ENCODE measurements around the gene HIVEP1. TPM values are rescaled to one million over a fixed set of nuclear protein-coding genes. Genes with fewer than 3 reads are reported as not detected.

The HIVEP1 gene
- total RNA-seq, 2 experiments from 2014 or later, result 43.2 to 43.8 TPM

DNA sequence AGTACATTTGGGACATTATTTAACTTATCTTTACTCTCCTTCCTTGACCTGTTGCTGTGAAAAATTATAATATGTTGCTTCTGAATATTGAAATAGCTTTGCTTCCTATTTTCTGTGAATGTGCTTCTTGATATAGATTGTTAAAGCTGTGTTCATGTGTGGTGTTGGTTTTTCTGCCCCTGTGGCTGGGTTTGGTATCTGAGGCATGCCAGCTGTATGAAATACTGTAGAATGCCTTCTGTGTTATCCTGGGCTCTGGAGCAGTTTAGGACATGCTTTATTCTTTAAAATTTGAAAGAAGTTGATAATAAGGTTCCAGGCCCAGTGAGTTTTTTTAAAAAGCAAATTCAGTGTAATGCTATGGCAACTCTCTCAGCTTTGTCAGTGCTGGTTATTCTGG lies 71.7 kb downstream of the HIVEP1 start:
- Mint-ChIP-seq H3K27me3 (no peaks in the 10 kb centered on the region), H3K9me3 (no peaks in the 10 kb centered on the region), H3K27ac (no peak overlapping the region), H3K36me3 (no peaks in the 10 kb centered on the region), H3K4me3 (no peak overlapping the region), H3K4me1 (ENCODE audit: low read depth) (peaks cover 38% of the 10 kb centered on the region)
- ChIA-PET POLR2A (no interaction called here), CTCF (no interaction called here)
- intact Hi-C loops (cut with micrococcal nuclease), result no loop called here
- no peak for DNase-seq

DNA sequence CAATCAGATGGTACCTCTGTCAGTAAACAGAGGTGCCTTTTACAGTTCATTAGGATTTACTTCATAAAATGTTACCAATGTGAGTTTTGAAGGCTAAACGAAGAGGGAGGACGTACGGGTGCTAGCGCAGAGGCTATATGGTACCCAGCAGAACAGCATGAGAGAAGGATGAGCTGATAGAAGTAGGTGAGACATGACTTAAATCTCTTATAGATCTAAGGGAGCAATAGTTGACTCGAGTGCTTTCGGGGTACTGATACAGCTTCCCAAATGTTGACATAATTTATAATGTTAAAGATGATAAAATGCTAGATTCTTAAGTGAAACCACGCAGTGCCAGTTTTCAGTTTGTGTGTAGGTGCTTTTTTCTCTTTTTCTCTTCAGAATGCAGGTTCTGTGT lies 72.6 kb downstream of the HIVEP1 start:
- Mint-ChIP-seq H3K36me3 (no peaks in the 10 kb centered on the region), H3K4me3 (no peak overlapping the region), H3K4me1 (ENCODE audit: low read depth) (peaks cover 38% of the 10 kb centered on the region), H3K9me3 (no peaks in the 10 kb centered on the region), H3K27ac (no peak overlapping the region), H3K27me3 (no peaks in the 10 kb centered on the region)
- ChIA-PET CTCF (no interaction called here), POLR2A (no interaction called here)
- intact Hi-C loops (cut with micrococcal nuclease), result no loop called here
- DNase-seq, result no peak

DNA sequence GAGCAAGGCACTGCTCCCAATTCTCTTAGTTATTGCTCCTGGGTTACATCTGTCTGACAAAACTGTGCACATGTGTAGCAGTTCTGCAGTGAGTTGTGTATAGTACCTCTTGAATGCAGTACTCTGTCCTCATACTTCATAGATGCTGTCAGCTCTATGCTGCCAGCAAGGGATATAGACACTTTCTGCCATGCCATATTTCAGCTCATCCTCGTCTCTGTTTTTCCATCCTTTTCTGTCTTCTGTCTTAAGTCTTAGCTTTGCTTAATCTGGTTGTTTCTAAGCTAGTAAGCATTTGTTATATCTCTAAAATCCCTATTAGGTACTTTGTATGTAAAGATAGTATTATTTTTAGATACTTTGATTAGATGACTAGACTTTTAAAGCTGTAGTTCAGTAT lies 76.4 kb downstream of the HIVEP1 start:
- intact Hi-C loops (cut with micrococcal nuclease), result no loop called here
- no peak for DNase-seq
- Mint-ChIP-seq H3K4me1 (ENCODE audit: low read depth) (peaks cover 19% of the 10 kb centered on the region), H3K27ac (no peak overlapping the region), H3K9me3 (peaks cover 1% of the 10 kb centered on the region), H3K36me3 (peaks cover 14% of the 10 kb centered on the region), H3K4me3 (no peak overlapping the region), H3K27me3 (no peaks in the 10 kb centered on the region)
- ChIA-PET POLR2A (no interaction called here), CTCF (no interaction called here)

DNA sequence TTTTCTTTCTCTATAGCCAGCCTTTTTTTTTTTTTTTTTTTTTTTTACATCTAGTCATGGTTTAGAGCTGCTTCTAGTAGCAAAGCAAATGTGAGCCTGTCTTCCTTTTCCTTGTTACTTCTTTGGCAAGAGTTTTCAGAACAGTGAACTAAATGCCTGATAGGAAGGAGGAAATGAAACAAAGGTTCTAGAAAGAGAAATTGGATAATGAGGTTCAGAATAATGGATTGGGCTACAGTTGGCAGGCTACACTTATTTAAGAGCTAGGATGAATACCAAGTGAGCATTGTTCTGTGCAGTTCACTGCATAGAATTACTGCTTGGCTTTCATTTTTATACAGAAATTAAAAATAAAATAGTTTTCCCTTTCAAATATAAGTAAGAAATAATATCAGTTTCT lies 78.6 kb downstream of the HIVEP1 start:
- intact Hi-C loops (cut with micrococcal nuclease), result no loop called here
- ChIA-PET POLR2A (no interaction called here), CTCF (no interaction called here)
- Mint-ChIP-seq H3K4me1 (ENCODE audit: low read depth) (peaks cover 10% of the 10 kb centered on the region), H3K36me3 (peaks cover 22% of the 10 kb centered on the region), H3K27me3 (no peaks in the 10 kb centered on the region), H3K4me3 (no peak overlapping the region), H3K27ac (no peak overlapping the region), H3K9me3 (peaks cover 1% of the 10 kb centered on the region)
- no peak for DNase-seq

DNA sequence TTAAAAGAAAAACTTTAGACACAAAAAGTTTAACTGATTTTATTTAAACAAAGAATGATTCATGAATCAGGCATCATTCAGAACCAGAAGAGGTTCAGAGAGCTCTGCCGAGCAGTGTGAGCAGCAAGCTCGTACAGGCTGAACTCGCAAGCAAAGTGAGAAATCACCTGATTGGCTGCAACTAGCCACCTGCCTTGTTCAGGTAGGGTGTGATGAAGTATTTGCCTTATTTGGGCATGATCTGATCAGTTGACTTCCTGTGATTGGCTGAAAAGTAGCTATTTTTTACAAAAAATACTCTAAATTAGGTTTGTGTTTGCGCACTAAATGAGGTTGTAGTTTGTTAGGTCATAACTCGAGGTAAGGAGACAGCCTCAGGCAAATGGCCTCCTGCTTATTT lies 80.7 kb downstream of the HIVEP1 start:
- Mint-ChIP-seq H3K4me1 (ENCODE audit: low read depth) (peaks cover 14% of the 10 kb centered on the region), H3K4me3 (no peak overlapping the region), H3K27me3 (no peaks in the 10 kb centered on the region), H3K36me3 (peaks cover 22% of the 10 kb centered on the region), H3K27ac (no peak overlapping the region), H3K9me3 (peaks cover 1% of the 10 kb centered on the region)
- no peak for DNase-seq
- ChIA-PET POLR2A (no interaction called here), CTCF (interaction anchor here (1.2 kb wide), 1 partner anchor 17 kb away, joined by 4 read pairs; no protein-coding TSS in a partner anchor)
- intact Hi-C loops (cut with micrococcal nuclease), result no loop called here

DNA sequence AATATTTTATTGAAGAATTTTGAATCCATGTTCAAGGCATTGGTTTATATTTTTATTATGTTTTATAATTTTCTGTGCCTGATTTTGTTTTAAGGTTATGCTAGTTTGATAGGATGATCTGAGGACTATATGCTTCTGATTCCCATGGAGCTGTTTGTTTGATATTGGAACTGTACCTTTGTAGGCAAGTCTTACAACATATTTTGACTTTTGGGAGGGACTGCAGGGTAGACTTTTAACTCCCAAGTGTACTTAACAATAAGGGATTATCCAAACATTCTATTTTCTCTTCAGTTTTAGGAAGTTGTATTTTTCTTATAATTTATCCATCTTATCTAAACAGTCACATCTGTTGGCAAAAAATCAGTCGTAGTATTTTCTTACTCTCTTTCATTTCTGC lies 82.6 kb downstream of the HIVEP1 start:
- H3K4me3 Mint-ChIP-seq, result no peak overlapping the region
- intact Hi-C loops (cut with micrococcal nuclease), result no loop called here
- no peak for DNase-seq
- POLR2A ChIA-PET, result no interaction called here
- H3K9me3 Mint-ChIP-seq, result peaks cover 1% of the 10 kb centered on the region
- no peaks in the 10 kb centered on the region for H3K27me3 Mint-ChIP-seq
- no peak overlapping the region for H3K27ac Mint-ChIP-seq
- CTCF ChIA-PET, result no interaction called here
- H3K36me3 Mint-ChIP-seq, result peaks cover 26% of the 10 kb centered on the region
- peaks cover 15% of the 10 kb centered on the region for H3K4me1 Mint-ChIP-seq (ENCODE audit: low read depth)

DNA sequence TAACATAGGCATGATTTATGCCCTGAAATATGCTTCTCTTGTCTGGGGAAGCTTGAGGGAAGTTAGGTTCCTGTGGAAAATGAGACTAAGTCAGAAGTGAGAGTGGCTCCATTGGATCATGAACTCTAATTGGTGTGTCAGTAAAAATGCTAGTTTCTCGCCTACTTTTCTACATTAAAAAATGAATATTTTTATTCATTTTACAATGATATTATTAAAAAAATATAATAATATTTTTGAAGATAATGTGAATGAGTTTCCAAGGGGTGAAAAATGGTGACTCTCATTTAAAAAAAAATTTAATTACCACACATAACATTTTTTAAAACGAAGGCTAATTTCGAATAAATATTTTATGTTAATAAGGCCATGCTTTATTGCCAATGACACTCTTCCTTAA lies 84.2 kb downstream of the HIVEP1 start:
- intact Hi-C loops (cut with micrococcal nuclease), result no loop called here
- Mint-ChIP-seq H3K27me3 (no peaks in the 10 kb centered on the region), H3K36me3 (peaks cover 24% of the 10 kb centered on the region), H3K27ac (no peak overlapping the region), H3K4me3 (no peak overlapping the region), H3K9me3 (peaks cover 1% of the 10 kb centered on the region), H3K4me1 (ENCODE audit: low read depth) (peaks cover 19% of the 10 kb centered on the region)
- ChIA-PET POLR2A (no interaction called here), CTCF (no interaction called here)
- no peak for DNase-seq

DNA sequence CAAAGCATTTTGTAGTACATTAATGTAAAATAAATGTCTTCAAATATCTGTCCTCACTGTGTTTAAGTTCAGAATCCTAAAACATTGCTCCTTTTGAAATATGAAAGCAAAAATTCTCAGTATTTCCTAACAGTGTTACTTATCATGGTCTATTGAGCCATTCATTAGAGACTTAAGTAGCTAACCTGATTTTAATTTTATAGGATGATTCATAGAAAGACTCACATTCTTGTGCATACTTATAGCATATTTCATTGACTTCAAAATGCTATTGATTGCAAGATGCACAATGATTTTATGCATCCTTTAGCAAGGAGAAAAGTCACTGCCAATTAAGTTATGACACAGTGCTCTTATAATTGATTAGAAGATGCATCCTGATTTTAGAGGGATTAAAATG lies 85.7 kb downstream of the HIVEP1 start:
- Mint-ChIP-seq H3K9me3 (no peaks in the 10 kb centered on the region), H3K4me1 (ENCODE audit: low read depth) (peaks cover 30% of the 10 kb centered on the region), H3K27me3 (no peaks in the 10 kb centered on the region), H3K36me3 (peaks cover 16% of the 10 kb centered on the region), H3K4me3 (no peak overlapping the region), H3K27ac (no peak overlapping the region)
- no peak for DNase-seq
- CTCF ChIA-PET, result interaction anchor here (1.2 kb wide), 1 partner anchor 20 kb away, joined by 3 read pairs; no protein-coding TSS in a partner anchor
- POLR2A ChIA-PET, result no interaction called here
- intact Hi-C loops (cut with micrococcal nuclease), result no loop called here

DNA sequence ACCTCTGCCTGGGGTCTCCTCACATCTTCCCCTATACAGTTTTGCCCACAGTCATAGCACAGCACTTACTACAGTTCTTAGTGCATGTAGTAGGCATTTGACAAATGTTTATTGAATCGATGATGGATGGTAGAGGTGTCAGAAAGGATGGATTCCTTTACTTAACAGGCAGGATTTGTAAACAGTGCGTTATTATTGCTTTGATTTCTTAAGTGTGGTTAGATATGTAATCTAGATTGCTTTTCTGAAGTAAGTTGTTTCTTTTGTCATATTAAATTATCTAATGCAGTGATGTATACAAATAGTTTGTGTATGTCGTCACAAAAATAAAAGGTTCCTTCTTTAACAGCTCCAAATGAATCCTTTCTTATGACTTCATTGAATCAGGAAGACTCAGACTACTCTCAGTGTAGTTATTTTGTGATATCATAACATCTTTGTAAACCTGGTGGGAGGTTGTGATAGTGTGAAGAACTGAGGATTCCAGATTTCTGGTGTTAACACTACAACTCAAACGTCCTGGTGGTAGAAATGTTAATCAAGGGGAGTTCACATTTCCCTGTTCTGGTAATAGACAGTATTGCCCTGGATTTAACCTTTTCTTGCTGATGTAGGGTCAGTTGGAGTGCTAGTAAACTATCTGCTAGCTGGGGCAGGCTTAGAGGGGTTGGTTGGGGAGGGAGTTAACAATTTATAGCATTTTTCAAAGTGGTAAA lies 87.7 kb downstream of the HIVEP1 start:
- Mint-ChIP-seq H3K27ac (no peak overlapping the region), H3K36me3 (peaks cover 13% of the 10 kb centered on the region), H3K4me1 (ENCODE audit: low read depth) (peaks cover 28% of the 10 kb centered on the region), H3K9me3 (no peaks in the 10 kb centered on the region), H3K27me3 (no peaks in the 10 kb centered on the region), H3K4me3 (no peak overlapping the region)
- CTCF ChIA-PET, result no interaction called here
- POLR2A ChIA-PET, result no interaction called here
- no peak for DNase-seq
- intact Hi-C loops (cut with micrococcal nuclease), result loop anchor here (2.0 kb wide), 1 partner anchor 15 kb away; no protein-coding TSS in a partner anchor

DNA sequence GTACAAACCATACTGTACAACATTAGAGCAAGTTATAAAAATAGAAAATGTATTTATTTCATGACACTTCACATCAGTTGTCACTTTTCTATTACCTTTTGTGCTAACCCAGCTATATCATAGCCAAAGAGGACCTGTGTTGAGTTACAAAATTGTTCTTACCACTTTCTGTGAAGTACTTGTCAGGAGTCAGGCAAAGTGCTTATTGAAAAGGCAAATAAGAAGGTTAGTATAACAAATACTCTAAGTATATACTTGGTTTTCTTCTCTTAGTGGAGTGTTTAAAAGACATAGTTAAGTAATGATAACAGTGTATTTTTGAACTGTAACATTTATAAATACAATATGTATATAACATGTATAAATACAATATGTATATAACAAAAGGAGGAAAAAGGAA lies 88.9 kb downstream of the HIVEP1 start:
- Mint-ChIP-seq H3K9me3 (no peaks in the 10 kb centered on the region), H3K4me3 (no peak overlapping the region), H3K36me3 (peaks cover 11% of the 10 kb centered on the region), H3K4me1 (ENCODE audit: low read depth) (peaks cover 20% of the 10 kb centered on the region), H3K27ac (no peak overlapping the region), H3K27me3 (no peaks in the 10 kb centered on the region)
- ChIA-PET POLR2A (interaction anchor here (1.1 kb wide), 1 partner anchor 49 kb away, joined by 3 read pairs; no protein-coding TSS in a partner anchor), CTCF (interaction anchor here (1.0 to 1.4 kb wide), 2 partner anchors 25 to 445 kb away, joined by 3 to 4 read pairs; no protein-coding TSS in a partner anchor)
- intact Hi-C loops (cut with micrococcal nuclease), result loop anchor here (2.0 kb wide), 1 partner anchor 14 kb away; no protein-coding TSS in a partner anchor
- DNase-seq, result no peak

DNA sequence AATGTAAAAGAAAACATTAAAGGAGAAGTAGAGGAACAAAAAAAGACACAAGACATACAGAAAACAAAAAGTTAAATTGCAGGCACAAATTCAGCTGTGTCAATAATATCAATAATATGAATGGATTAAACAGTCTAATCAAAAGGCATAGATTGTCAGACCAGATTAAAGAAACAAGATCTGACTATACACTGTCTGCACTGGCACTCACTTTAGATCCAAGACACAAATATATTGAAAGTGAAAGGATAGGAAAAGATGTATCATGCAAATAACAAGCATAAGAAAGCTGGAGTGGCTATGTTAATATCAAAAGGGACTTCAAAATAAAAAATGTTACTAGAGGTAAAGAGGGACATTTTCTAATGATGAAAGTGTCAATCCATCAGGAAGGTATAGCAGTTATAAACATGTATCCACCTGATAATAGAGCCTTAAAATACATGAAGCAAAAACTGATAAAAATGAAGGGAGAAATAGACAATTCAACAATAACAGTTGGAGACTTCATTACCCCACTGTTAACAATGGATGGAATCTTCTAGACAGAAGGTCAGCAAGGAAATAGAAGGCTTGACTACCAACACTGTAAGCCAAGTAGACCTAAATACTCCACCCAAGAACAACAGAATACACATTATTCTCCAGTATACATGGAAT lies 89.7 kb downstream of the HIVEP1 start:
- intact Hi-C loops (cut with micrococcal nuclease), result loop anchor here (2.0 kb wide), 1 partner anchor 13 kb away; no protein-coding TSS in a partner anchor
- Mint-ChIP-seq H3K4me1 (ENCODE audit: low read depth) (peaks cover 20% of the 10 kb centered on the region), H3K36me3 (peaks cover 11% of the 10 kb centered on the region), H3K9me3 (no peaks in the 10 kb centered on the region), H3K27ac (peak overlapping the region; percentile 9), H3K4me3 (no peak overlapping the region), H3K27me3 (no peaks in the 10 kb centered on the region)
- CTCF ChIA-PET, result interaction anchor here (1.0 to 1.4 kb wide), 2 partner anchors 26 to 446 kb away, joined by 3 to 4 read pairs; no protein-coding TSS in a partner anchor
- POLR2A ChIA-PET, result no interaction called here
- no peak for DNase-seq

DNA sequence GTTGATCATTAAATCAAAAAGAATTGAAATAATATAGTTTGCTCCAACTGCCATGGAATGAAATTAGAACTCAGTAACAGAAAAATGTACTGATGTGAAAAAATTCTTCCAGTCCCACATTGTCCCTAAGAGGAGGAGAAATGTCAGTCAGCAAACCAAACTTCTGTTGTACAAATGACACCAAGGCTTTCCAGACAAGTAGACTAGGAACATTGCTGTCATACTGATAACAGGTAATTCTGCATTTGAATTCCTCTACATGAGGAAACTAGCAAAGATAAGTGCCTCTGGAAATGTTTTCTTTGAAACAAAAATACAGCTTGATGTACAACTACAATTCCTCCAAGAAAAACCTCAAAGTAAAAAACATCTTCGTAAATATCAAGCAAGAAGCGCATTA lies 90.2 kb downstream of the HIVEP1 start:
- CTCF ChIA-PET, result interaction anchor here (1.4 kb wide), 1 partner anchor 27 kb away, joined by 4 read pairs; no protein-coding TSS in a partner anchor
- Mint-ChIP-seq H3K4me3 (no peak overlapping the region), H3K4me1 (ENCODE audit: low read depth) (peaks cover 20% of the 10 kb centered on the region), H3K27me3 (no peaks in the 10 kb centered on the region), H3K36me3 (peaks cover 13% of the 10 kb centered on the region), H3K27ac (no peak overlapping the region), H3K9me3 (no peaks in the 10 kb centered on the region)
- no peak for DNase-seq
- intact Hi-C loops (cut with micrococcal nuclease), result no loop called here
- POLR2A ChIA-PET, result no interaction called here

DNA sequence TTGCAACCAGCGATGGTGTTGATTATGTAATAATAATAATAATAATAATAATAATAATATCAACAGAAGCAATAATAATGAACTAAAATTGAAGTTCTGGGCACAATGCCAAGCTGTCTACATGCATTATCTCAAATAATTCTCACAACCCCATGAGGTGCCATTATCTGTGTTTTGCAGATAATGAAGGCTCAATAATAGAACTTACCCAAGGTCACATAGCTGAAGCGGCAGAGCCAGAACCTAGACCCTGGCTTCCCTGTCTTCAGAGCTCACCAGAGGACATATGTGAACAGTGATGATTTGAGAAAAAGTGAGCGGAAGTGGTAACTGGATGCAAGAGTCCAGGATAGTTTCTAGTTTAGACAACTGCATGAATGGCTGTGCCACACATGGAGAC lies 91.0 kb downstream of the HIVEP1 start:
- POLR2A ChIA-PET, result no interaction called here
- Mint-ChIP-seq H3K27ac (no peak overlapping the region), H3K27me3 (no peaks in the 10 kb centered on the region), H3K4me1 (ENCODE audit: low read depth) (peaks cover 19% of the 10 kb centered on the region), H3K9me3 (no peaks in the 10 kb centered on the region), H3K36me3 (peaks cover 20% of the 10 kb centered on the region), H3K4me3 (no peak overlapping the region)
- intact Hi-C loops (cut with micrococcal nuclease), result no loop called here
- CTCF ChIA-PET, result no interaction called here
- no peak for DNase-seq
